HepG2 (cell line): Measurements from ENCODE around the gene ACTR1A. TPM values are rescaled to one million over a fixed set of nuclear protein-coding genes. Genes with fewer than 3 reads are reported as not detected.
A peak's percentile ranks its signal among the peaks of the same experiment; 100 is the strongest.

Source experiments
- ESRRA ChIP-seq: sonication (generic); formaldehyde crosslinking; IDR thresholded peaks from 2 replicates; pipeline ENCODE4 v1.5.1; 2020; ENCODE audit warnings: mild to moderate bottlenecking, low read depth, missing genetic modification reagents
- FIP1L1 ChIP-seq: fragments of 200-400 bp; formaldehyde crosslinking; IDR thresholded peaks from 2 replicates; pipeline ENCODE4 v1.6.1; 2018; ENCODE audit warnings: low read depth, mild to moderate bottlenecking, low read length, moderate library complexity, borderline replicate concordance; ENCODE audit not compliant: insufficient read depth
- KAT8 ChIP-seq: IDR thresholded peaks from 2 replicates; pipeline ENCODE4 v1.6.1; 2016; ENCODE audit warnings: missing genetic modification reagents, missing compliant biosample characterization
- MED1 ChIP-seq: sonication (generic); formaldehyde crosslinking; IDR thresholded peaks from 2 replicates; pipeline ENCODE4 v1.4.0; 2020; ENCODE audit warnings: missing genetic modification reagents
- MXI1 ChIP-seq: IDR thresholded peaks from 3 replicates; pipeline ENCODE4 v1.6.1; 2012; ENCODE audit warnings: low read depth, low read length, inconsistent platforms, borderline replicate concordance
- PHF8 ChIP-seq: sonication (generic); formaldehyde crosslinking; IDR thresholded peaks from 2 replicates; pipeline ENCODE4 v1.5.0; 2020; ENCODE audit warnings: missing genetic modification reagents
- RBFOX2 ChIP-seq: fragments of 200-400 bp; formaldehyde crosslinking; IDR thresholded peaks from 2 replicates; pipeline ENCODE4 v1.6.1; 2017; ENCODE audit warnings: low read depth, mild to moderate bottlenecking, low read length
- REXO4 ChIP-seq: sonication (generic); formaldehyde crosslinking; IDR thresholded peaks from 2 replicates; pipeline ENCODE4 v1.8.0; 2022; ENCODE audit warnings: missing genetic modification reagents, mild to moderate bottlenecking, borderline replicate concordance
- TAF1 ChIP-seq: sonication (generic); formaldehyde crosslinking; IDR thresholded peaks from 2 replicates; pipeline ENCODE4 v1.4.0; 2020; ENCODE audit warnings: missing genetic modification reagents
- YEATS4 ChIP-seq: sonication (generic); formaldehyde crosslinking; IDR thresholded peaks from 2 replicates; pipeline ENCODE4 v1.4.0; 2020; ENCODE audit warnings: missing genetic modification reagents, borderline replicate concordance
- YY1 ChIP-seq: IDR thresholded peaks from 2 replicates; pipeline ENCODE4 v1.6.1; 2011; ENCODE audit warnings: low read length, low read depth, moderate library complexity, mild to moderate bottlenecking; ENCODE audit not compliant: insufficient read depth, insufficient replicate concordance
- ZNF24 ChIP-seq: fragments of 450-650 bp; IDR thresholded peaks from 2 replicates; pipeline ENCODE4 v1.6.1; 2017; ENCODE audit warnings: antibody characterized with exemption, mild to moderate bottlenecking
- ZNF564 ChIP-seq: sonication (generic); formaldehyde crosslinking; IDR thresholded peaks from 2 replicates; pipeline ENCODE4 v1.8.1; 2023; ENCODE audit warnings: mild to moderate bottlenecking, missing genetic modification reagents
- ZNF839 ChIP-seq: sonication (generic); formaldehyde crosslinking; IDR thresholded peaks from 2 replicates; pipeline ENCODE4 v1.4.0; 2020; ENCODE audit warnings: missing genetic modification reagents, mild to moderate bottlenecking, borderline replicate concordance
- ZSCAN21 ChIP-seq: sonication (generic); formaldehyde crosslinking; IDR thresholded peaks from 2 replicates; pipeline ENCODE4 v1.8.0; 2022; ENCODE audit warnings: mild to moderate bottlenecking, missing genetic modification reagents, moderate library complexity, borderline replicate concordance
- ZSCAN25 ChIP-seq: sonication (generic); formaldehyde crosslinking; IDR thresholded peaks from 2 replicates; pipeline ENCODE4 v1.8.0; 2022; ENCODE audit warnings: mild to moderate bottlenecking, missing genetic modification reagents
- ZZZ3 ChIP-seq: sonication (generic); formaldehyde crosslinking; IDR thresholded peaks from 2 replicates; pipeline ENCODE4 v1.4.0; 2020; ENCODE audit warnings: missing genetic modification reagents, mild to moderate bottlenecking, borderline replicate concordance
- polyA plus RNA-seq, 8 experiments: library from polyadenylated mRNA; depleted of rRNA in 3 of 8; stranded (reverse) in 7 of 8; unstranded in 1 of 8; fragments of >200 nt; fragmentation: Illumina TruSeq in 4 of 8; extraction: Trizol in 4 of 8; gene quantifications; 2 replicates each; pipeline versions ENCODE4 v1.2.1 to v1.2.3, GENCODE V29; 2011 to 2016; ENCODE audit warnings: low read depth in 4 of 8, missing spikeins in 1 of 8, mixed read lengths in 1 of 8; ENCODE audit not compliant: insufficient read depth in 1 of 8
- total RNA-seq, 5 experiments: library from RNA; depleted of rRNA; stranded (reverse); fragments of >200 nt; fragmentation: Illumina TruSeq; extraction: Trizol; gene quantifications; 2 replicates each; pipeline ENCODE4 v1.2.3, GENCODE V29; 2016; ENCODE audit warnings: low read depth in 1 of 5
- TF ChIP-seq, protein P1 (sequence below): IDR thresholded peaks from 2 replicates; pipeline ENCODE4 v1.6.1; 2016; ENCODE audit warnings: missing compliant biosample characterization, missing genetic modification reagents, borderline replicate concordance
- TF ChIP-seq, protein P2 (sequence below): sonication (generic); formaldehyde crosslinking; conservative IDR thresholded peaks from 2 replicates; pipeline ENCODE4 v1.5.0; 2020; ENCODE audit warnings: missing genetic modification reagents
- TF ChIP-seq, protein P3 (sequence below): sonication (generic); formaldehyde crosslinking; IDR thresholded peaks from 2 replicates; pipeline ENCODE4 v1.4.0; 2020; ENCODE audit warnings: missing genetic modification reagents
- TF ChIP-seq, protein P4 (sequence below): sonication (generic); formaldehyde crosslinking; conservative IDR thresholded peaks from 2 replicates; pipeline ENCODE4 v1.4.0; 2020; ENCODE audit warnings: missing genetic modification reagents
- TF ChIP-seq, protein P5 (sequence below): sonication (generic); formaldehyde crosslinking; IDR thresholded peaks from 2 replicates; pipeline ENCODE4 v1.8.0; 2022; ENCODE audit warnings: missing genetic modification reagents, mild to moderate bottlenecking, borderline replicate concordance

Gene ACTR1A
- total and polyA plus RNA-seq, 2 of the 13 experiments (the other 11 are each of a cell fraction or from before 2014, with no cell fraction given), result 59.6 to 62.8 TPM

DNA sequence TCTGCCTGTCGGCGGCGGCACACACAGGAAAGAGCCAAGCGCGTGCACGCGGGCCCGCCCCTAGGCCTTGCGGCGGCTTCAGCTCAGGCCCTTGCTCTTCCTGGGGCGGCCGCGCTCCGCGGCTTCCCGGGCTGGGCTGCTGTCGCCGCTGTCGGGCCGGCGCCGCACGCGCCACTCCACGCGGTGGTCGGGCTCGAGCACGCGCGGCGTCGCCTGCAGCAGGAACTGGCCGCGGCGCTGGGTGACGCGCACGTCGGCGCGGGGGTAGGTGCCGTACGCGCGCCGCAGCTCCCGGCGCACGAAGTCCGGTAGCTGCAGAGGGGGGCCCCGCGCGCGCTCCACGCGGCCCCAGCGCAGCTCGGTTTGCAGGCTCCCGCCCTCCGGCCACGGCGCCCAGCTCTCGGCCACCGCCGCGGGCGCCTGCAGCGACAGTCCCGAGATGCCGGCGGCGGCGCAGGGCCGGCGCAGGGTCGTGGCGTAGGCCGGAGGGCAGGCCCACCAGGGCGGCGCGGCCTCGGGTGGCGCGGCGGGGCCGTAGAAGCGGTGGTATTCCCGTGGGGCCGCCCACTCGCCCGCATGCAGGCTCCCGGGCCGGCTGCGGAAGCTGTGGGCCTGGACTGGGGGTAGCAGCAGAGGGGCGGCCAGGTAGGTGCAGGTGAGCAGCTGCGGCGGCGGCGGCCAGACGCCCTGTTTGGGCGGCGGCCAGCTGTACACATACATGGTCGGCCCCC is 52.0 kb downstream of the ACTR1A start (continued):
- peak; percentile 19; the same call in 1 of the 2 replicates for TF ChIP-seq REXO4 (CRISPR knock-in tag)
- peak; percentile 18; the same call in 1 of the 2 replicates for TF ChIP-seq PHF8 (CRISPR knock-in tag)
- TF ChIP-seq KAT8 (CRISPR knock-in tag), result peak; percentile 11; the same call in 1 of the 2 replicates
- TF ChIP-seq, protein P1, sequence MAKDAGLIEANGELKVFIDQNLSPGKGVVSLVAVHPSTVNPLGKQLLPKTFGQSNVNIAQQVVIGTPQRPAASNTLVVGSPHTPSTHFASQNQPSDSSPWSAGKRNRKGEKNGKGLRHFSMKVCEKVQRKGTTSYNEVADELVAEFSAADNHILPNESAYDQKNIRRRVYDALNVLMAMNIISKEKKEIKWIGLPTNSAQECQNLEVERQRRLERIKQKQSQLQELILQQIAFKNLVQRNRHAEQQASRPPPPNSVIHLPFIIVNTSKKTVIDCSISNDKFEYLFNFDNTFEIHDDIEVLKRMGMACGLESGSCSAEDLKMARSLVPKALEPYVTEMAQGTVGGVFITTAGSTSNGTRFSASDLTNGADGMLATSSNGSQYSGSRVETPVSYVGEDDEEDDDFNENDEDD (CRISPR knock-in tag), result peak; percentile 50; the same call in 1 of the 2 replicates
- TF ChIP-seq ZSCAN25 (CRISPR knock-in tag), result peak; percentile 64; the same call in 1 of the 2 replicates
- TF ChIP-seq ZSCAN21 (CRISPR knock-in tag), result peak; percentile 85
- TF ChIP-seq, protein P2, sequence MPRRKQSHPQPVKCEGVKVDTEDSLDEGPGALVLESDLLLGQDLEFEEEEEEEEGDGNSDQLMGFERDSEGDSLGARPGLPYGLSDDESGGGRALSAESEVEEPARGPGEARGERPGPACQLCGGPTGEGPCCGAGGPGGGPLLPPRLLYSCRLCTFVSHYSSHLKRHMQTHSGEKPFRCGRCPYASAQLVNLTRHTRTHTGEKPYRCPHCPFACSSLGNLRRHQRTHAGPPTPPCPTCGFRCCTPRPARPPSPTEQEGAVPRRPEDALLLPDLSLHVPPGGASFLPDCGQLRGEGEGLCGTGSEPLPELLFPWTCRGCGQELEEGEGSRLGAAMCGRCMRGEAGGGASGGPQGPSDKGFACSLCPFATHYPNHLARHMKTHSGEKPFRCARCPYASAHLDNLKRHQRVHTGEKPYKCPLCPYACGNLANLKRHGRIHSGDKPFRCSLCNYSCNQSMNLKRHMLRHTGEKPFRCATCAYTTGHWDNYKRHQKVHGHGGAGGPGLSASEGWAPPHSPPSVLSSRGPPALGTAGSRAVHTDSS (CRISPR knock-in tag), result no peak
- TF ChIP-seq, protein P3, sequence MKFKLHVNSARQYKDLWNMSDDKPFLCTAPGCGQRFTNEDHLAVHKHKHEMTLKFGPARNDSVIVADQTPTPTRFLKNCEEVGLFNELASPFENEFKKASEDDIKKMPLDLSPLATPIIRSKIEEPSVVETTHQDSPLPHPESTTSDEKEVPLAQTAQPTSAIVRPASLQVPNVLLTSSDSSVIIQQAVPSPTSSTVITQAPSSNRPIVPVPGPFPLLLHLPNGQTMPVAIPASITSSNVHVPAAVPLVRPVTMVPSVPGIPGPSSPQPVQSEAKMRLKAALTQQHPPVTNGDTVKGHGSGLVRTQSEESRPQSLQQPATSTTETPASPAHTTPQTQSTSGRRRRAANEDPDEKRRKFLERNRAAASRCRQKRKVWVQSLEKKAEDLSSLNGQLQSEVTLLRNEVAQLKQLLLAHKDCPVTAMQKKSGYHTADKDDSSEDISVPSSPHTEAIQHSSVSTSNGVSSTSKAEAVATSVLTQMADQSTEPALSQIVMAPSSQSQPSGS, result no peak
- TF ChIP-seq, protein P4, sequence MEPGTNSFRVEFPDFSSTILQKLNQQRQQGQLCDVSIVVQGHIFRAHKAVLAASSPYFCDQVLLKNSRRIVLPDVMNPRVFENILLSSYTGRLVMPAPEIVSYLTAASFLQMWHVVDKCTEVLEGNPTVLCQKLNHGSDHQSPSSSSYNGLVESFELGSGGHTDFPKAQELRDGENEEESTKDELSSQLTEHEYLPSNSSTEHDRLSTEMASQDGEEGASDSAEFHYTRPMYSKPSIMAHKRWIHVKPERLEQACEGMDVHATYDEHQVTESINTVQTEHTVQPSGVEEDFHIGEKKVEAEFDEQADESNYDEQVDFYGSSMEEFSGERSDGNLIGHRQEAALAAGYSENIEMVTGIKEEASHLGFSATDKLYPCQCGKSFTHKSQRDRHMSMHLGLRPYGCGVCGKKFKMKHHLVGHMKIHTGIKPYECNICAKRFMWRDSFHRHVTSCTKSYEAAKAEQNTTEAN (CRISPR knock-in tag), result peak; percentile 76; the same call in 1 of the 2 replicates
- peak; percentile 71; the same call in 1 of the 2 replicates for TF ChIP-seq TAF1 (CRISPR knock-in tag)
- TF ChIP-seq YEATS4 (CRISPR knock-in tag), result peak; percentile 96
- 0 out of 2 replicates have a peak, but pooled peaks have one; percentile 26 for TF ChIP-seq ZZZ3 (CRISPR knock-in tag)
- peak; percentile 81 for TF ChIP-seq YY1
- TF ChIP-seq FIP1L1, result no peak
- peak; percentile 63; the same call in 1 of the 2 replicates for TF ChIP-seq ZNF839 (CRISPR knock-in tag)
- peak; percentile 10; the same call in 1 of the 2 replicates for TF ChIP-seq ZNF564
- TF ChIP-seq ESRRA, result no peak
- peak; percentile 87; the same call in 1 of the 3 replicates for TF ChIP-seq MXI1
- no peak for TF ChIP-seq ZNF24
- peak; percentile 84 for TF ChIP-seq RBFOX2
- TF ChIP-seq, protein P5, sequence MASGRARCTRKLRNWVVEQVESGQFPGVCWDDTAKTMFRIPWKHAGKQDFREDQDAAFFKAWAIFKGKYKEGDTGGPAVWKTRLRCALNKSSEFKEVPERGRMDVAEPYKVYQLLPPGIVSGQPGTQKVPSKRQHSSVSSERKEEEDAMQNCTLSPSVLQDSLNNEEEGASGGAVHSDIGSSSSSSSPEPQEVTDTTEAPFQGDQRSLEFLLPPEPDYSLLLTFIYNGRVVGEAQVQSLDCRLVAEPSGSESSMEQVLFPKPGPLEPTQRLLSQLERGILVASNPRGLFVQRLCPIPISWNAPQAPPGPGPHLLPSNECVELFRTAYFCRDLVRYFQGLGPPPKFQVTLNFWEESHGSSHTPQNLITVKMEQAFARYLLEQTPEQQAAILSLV (CRISPR knock-in tag), result no peak
- 0 out of 2 replicates have a peak, but pooled peaks have one; percentile 30 for TF ChIP-seq MED1 (CRISPR knock-in tag)
